ENCODE data around the gene PCYT1A.

The PCYT1A gene

DNA sequence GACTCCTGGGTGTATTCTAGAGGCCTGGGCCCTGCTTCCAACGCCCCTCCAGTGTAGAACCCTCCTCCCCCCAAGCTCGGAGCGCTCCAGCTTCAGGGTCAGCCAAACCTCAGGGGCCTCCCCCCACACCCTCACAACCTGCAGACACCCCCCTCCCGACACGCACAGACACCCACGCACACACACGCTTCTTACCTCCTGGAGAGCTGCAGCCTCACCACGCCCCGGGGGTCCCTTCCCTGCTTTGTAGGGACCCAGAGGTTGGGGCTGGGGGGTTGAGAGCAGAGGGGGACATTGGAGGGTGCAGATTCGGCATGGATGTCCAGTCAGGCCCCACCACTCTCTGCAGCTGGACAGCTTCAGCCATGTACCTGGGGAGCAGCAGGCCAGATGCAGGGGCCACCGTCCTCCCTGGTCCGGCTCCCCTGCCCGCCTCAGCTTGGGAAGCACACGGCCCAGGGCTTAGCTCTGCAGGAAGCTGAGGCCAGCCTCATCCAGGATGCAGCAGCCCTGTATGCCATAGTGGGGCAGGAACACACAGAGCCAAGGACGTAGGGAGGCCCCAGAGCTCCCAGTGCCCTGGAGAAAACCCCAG lies 89.3 kb downstream of the PCYT1A start:
- TF ChIP-seq, protein P1, sequence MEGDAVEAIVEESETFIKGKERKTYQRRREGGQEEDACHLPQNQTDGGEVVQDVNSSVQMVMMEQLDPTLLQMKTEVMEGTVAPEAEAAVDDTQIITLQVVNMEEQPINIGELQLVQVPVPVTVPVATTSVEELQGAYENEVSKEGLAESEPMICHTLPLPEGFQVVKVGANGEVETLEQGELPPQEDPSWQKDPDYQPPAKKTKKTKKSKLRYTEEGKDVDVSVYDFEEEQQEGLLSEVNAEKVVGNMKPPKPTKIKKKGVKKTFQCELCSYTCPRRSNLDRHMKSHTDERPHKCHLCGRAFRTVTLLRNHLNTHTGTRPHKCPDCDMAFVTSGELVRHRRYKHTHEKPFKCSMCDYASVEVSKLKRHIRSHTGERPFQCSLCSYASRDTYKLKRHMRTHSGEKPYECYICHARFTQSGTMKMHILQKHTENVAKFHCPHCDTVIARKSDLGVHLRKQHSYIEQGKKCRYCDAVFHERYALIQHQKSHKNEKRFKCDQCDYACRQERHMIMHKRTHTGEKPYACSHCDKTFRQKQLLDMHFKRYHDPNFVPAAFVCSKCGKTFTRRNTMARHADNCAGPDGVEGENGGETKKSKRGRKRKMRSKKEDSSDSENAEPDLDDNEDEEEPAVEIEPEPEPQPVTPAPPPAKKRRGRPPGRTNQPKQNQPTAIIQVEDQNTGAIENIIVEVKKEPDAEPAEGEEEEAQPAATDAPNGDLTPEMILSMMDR (conservative IDR thresholded peaks at IDR 0.05; ENCODE audit: control insufficient read depth, insufficient read depth, low read depth, low read length) = no peak
- DNase-seq (ENCODE audit: low read depth) = no peak

DNA sequence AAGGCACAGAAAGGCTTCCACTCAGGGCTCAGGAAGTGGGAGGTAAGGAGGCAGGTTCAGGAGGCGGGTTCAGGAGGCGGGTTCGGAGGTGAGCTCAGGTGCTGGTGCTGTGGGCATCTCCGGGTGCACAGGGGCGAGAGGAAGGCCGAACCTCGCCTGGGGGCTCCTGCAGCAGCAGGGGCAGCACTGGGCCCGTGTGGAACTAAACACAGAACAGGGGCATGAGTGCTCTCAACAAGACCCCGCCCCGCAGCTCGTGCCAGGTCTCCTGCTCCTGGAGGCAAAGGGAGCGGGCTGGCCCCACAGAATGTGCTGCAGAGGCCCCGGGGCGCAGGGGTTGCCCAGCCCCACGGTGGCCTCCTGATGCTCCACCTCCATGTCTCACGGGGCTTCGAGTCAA lies 90.0 kb downstream of the PCYT1A start:
- TF ChIP-seq, protein P1 (conservative IDR thresholded peaks at IDR 0.05; ENCODE audit: control insufficient read depth, insufficient read depth, low read depth, low read length) = no peak
- no peak overlapping the region for H3K4me3 ChIP-seq (ENCODE audit: control insufficient read depth, low read depth, low read length)
- no peak for DNase-seq (ENCODE audit: low read depth)

More for the DNA sequence above, 89.3 kb downstream of the PCYT1A start:
- no peak overlapping the region for H3K4me3 ChIP-seq (ENCODE audit: control insufficient read depth, low read depth, low read length)

DNA sequence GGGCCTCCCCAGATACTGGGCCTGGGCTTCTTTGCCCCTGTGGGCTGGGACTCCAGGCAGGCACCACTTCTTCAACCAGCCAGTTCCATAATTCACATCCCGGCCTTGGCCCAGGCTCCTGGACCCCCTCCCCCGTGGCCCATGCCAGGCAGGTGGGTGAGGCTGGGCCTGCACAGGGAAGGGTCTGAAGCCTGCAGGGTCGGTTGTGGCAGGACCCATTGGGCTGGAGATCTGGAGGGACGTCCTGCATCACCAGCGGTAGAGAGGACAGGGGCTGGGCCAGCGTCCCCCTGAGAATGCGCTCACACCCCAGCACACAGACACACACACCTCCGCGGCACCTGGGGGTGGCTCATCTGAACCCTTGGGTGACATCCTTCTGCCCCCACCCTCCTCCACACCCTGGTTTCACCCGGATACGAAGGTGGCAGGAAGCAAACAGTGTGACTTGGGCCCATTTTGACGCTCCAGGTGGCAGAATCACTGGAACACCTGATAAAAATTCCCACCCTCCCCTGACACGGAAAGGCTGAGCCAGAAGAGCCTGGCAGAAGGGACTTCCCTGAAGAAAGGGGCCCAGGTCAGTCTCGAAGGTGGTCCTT lies 91.8 kb downstream of the PCYT1A start:
- no peak for DNase-seq (ENCODE audit: low read depth)
- H3K4me3 ChIP-seq (ENCODE audit: control insufficient read depth, low read depth, low read length) = no peak overlapping the region
- TF ChIP-seq, protein P1 (conservative IDR thresholded peaks at IDR 0.05; ENCODE audit: control insufficient read depth, insufficient read depth, low read depth, low read length) = no peak

DNA sequence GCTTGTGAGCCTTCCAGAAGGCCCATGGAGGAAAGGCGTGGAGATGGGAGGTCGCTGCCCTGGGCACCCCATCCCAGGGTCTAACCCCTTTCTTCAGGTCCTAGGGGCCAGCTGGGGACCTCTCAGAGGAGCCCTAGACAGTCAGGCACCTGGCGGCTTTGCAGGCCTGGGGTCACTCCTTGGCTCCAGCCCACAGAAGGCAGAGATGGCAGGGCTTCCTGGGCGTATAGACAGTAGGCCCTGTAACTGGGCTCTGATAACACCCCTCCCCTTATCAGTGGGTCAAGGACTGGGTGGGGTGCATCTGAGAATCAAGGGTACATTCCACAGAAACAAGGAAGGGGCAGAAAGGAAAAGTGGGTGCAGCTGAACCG lies 93.0 kb downstream of the PCYT1A start:
- no peak for DNase-seq (ENCODE audit: low read depth)
- TF ChIP-seq, protein P1 (conservative IDR thresholded peaks at IDR 0.05; ENCODE audit: control insufficient read depth, insufficient read depth, low read depth, low read length) = no peak
- H3K4me3 ChIP-seq (ENCODE audit: control insufficient read depth, low read depth, low read length) = no peak overlapping the region

DNA sequence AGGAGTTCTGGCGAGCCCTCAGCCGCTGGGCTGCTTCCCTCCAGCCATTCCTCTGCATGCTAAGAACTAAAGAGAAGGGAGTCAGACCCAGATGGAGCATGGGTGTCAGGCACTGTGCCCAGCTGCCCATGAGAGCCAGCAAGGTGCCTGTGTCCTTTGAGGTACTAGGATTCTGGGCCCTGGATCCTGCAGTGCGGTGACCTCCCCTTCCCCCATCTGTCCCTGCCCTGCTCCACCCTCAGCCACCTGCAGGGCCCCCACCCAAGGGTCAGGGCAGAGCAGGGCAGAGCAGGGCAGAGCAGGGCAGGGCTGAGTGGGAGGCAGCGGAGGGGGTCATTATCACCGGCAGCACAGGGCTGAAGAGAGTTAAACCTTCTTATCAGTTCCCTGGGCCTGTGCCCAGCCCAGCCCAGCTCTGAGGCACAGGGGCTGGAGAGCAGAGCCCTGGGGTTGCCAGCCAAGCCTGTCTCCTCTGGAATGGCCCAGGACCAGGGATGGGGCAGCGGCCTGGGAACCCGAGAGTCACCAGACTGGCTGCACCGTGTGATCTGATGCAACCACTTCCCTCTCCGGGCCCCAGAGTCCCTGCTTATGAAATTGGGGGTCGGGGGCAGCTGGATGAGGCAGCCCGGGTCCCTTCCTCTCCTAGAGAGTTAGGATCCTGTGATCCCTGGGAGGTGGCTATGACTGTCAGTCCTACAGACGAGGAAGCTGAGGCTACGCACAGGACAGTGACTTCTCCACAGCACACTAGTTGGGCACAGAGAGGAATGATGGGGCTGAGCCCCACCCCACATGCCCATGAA lies 93.6 kb downstream of the PCYT1A start:
- no peak for DNase-seq (ENCODE audit: low read depth)
- TF ChIP-seq, protein P1 (conservative IDR thresholded peaks at IDR 0.05; ENCODE audit: control insufficient read depth, insufficient read depth, low read depth, low read length) = no peak
- H3K4me3 ChIP-seq (ENCODE audit: control insufficient read depth, low read depth, low read length) = no peak overlapping the region

DNA sequence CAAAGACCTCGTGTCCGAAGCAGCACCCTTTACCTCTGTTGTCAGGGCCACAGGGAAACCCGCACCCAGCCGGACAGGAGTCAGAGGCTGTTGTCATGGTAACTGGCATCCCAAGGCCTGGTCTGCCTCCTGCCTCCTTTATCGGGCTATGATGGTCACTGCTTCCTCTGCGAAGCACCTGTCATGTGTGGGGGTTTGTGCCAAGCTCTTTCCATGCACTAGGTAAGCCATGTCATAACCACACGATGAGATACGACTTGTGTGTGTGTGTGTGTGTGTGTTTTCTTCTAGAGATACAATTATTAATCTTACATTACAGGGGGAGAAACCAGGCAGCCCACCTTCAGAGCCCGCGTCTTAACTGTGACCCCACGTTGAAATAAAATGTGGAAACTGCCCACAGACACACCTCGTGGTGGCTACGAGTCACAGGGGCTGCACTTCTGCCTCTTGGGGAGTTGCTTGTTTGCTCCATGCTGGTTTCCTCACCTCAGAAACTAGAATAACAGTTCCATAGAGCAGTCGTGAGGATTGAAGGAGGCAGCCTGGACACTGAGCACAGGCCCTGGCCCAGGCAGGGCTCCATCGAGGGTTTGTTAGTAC lies 94.3 kb downstream of the PCYT1A start:
- TF ChIP-seq, protein P1 (conservative IDR thresholded peaks at IDR 0.05; ENCODE audit: control insufficient read depth, insufficient read depth, low read depth, low read length) = no peak
- no peak for DNase-seq (ENCODE audit: low read depth)
- no peak overlapping the region for H3K4me3 ChIP-seq (ENCODE audit: control insufficient read depth, low read depth, low read length)

Data from fibroblast of mammary gland (primary cell).